Kidney glomerular epithelial cell (primary cell): Measurements from ENCODE around the gene FCAMR.
"Not testable (repeated sequence)": the region's sequence is repeated elsewhere in the genome, so short reads cannot be mapped to it uniquely, and the experiment has no call there.

ENCODE experiments used
- DNase-seq: peaks from one replicate; lab custom pipeline; 2025; lab: John Stamatoyannopoulos, UW

The FCAMR gene

DNA sequence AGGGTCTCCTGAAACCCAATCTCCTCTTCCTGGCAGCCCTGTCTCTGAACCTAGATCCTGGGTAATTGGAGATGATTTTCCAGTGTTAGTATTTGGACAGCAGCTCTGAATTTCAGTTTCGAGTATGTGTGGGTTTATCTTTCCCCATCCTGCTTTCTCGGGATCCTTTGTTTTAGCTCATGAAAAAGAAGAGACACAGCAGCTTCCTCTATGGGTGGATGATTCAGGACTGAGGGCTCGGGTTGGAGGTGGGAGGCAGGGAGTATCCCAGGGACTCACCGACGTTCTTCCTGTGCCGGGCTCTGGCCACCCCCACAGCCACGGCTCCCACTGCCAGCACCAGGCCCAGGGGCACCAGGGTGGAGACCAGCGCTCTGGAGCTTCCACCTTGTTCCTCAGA lies 38.1 kb downstream of the FCAMR start:
- DNase-seq = peak; percentile 42

DNA sequence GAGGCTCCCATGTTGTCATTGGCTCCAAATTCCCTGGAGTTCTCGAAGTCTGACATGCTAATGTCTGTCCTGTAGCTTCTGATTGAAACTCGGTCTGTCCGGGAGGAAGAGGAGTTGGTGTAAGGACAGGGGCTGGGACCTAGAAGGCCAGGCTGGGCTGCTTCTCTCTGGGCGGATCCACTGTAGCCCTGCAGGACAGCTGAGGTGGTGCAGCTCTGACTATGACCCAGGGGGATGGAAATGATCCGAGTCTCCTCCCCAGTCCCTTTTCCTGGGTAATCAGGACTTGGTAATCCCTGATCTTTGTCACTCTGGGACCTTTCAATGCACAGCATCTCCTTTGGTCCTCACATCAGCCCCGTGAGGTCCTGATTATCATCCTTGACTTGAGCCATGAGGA lies 38.6 kb downstream of the FCAMR start:
- DNase-seq = no peak

DNA sequence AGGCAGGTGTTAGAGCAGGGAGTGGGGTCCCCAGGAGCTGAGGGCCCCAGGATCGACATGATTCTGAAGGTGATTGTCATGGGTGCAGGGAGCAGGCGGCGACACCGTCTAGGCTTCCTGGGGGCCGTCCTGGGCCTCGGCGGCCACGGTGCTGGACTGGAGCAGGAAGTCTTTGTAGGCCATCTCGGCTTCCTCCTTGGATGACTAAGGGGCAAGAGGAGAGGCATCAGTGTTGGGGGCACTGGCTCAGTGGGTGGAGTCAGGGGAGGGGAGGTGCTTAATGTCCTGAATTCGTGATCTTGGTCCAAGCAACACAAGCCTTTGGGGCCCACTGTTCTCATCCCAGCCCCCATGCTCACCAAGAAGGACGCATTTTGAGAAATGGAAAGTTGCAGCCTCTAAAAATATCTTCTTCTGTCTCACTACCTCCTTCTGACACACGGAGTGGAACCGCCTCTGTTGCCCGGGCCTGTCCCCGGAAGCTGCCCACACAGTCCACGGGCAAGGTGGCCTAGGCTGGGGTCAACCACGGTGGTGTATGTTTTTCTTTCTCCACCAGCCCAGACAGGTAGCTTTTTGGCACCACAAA lies 40.0 kb downstream of the FCAMR start:
- no peak for DNase-seq

DNA sequence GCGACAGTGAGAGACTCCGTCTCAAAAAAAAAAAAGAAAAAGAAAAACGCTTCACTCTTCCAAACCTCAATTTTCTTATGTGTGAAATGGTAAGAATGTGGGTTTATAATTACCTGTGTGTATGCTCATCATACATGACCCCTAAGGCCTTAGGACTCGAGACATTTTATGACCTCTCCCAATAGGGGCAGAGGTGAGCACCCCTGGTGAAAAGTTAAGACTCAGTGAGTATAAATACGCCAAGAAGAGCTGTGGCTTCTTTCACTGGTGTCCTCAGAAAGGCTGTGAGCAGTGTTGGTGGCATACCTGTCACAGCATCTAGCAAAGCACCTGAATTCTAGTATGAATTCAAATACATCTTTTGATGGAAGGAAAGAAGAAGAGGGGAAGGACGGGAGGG lies 40.7 kb downstream of the FCAMR start:
- no peak for DNase-seq

DNA sequence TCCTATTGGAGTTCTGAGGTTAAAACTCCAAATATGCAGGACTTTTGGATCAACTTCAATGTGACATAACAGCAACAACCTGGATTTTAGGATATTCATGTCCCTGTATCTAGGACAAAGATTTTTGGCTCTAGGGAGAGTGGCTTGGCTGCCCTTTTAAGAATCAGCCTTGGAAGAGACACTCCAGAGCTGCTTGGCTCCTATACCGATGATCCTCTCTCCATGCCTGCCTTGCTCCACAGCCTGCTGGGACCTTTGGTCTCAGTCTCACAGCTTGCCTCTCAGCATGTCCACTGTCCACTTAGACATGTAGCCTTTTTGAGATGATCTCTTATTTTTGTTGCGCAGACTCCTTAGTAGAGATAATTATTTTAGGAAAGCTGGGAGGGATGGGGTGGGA lies 44.0 kb downstream of the FCAMR start:
- no peak for DNase-seq

DNA sequence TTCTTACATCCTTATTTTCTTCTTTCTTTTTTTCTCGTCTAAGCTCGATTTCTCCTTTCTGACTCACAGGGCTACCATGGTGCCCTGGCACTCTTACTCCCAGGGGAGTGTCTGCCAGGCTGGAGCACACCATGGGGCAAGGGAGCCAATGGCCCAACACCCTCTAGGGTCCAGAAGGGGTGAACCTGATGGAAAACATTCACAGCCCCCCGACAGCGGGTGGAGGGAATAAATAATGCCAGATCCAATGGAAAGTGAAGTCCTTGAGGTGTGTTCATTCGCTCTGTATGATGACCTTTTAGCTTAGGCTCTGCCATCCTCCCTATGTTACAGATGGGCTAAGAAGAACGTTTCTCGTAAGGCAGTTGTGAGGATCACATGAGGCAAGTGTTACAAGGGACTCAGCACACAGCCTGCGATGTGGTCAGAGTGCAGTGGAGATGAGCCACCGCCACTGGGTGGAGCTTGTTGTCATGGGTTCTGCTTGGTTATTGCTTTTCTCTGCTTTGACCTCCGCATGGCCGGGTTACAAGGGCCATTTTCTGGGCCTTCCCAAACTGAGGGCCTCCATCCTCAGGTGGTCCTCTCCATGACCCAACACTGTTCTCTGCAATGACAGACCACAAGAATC lies 45.0 kb downstream of the FCAMR start:
- DNase-seq = no peak

DNA sequence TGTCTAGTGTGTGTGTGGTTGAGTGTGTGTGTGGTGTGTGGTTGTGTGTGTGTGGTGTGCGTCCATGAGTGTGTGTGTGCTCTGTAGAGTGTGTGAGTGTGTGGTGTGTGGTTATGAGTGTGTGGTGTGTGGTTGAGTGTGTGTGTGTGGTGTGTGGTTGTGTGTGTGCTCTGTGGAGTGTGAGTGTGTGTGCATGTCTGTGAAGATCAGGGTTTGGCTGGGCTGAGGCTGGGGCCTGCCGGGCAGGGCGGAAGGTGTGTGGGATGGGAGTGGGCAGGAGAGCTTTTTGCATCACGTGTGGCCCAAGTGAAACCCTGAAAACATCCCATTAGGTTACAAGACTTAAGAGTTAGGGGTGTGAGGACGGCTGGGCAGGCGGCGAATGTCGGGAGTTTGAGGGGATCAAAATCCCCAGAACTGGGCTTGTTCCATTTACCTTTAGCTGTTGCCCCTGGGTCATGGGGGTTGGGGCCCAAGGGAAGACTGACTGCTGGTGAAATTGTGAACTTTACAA lies 45.6 kb downstream of the FCAMR start:
- DNase-seq = no peak

DNA sequence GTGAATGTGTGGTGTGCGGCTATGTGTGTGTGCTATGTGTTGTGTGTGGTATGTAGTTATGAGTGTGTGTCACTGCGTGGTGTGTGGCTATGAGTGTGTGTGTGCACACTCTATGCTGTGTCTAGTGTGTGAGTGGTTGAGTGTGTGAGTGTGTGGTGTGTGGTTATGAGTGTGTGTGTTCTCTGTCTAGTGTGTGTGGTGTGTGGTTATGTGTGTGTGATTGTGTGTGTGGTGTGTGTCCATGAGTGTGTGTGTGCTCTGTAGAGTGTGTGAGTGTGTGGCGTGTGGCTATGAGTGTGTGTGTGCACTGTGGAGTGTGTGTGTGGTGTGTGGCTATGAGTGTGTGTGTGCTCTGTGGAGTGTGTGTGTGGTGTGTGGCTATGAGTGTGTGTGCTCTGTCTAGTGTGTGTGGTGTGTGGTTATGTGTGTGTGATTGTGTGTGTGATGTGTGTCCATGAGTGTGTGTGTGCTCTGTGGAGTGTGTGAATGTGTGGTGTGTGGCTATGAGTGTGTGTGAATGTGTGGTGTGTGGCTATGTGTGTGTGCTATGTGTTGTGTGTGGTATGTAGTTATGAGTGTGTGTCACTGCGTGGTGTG lies 46.2 kb downstream of the FCAMR start:
- DNase-seq = not testable (repeated sequence)

DNA sequence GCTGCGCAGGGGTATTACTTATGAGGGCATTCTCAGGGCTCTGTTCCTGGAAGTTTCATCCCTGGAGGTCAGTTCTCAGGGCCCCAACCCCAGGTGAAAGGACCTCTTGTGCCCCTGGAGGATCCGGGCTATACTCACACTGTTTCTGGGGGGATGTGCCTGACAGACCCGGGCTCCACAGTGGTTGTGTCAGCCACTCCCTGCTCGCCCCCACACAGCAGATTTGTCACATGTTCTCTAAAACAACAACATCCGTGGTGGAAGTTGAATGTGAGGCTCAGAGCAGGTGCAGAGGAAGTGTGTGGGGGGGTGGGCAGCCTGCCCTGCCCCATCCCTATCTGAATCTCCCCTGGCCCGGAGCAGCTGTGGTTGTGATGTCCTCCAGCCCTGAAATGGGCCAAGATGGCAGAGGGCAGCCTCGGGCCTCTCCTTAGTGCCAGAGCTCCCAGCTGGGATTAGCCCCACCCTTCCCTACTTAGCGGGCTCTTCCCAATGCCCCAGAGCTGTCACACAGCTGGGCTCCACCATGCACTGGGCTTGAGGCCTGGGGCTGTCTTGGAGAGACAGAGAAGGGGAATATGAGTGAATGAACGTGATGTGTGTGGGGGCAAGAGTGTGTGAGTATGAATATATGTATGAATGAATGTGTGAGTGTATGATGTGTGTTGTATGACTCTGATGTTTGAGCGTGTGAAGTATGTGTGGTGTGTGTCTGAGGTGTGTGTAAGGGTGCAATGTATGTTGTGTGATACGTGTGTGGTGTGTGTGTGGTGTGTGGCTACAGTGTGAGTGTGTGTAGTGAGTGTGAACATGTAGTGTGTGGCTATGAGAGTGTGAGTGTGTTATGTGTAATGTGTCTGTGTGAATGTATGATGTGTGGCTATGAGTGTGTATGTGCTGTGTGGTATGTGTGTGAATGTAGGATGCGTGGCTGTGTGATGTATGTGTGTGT lies 47.0 kb downstream of the FCAMR start:
- DNase-seq = no peak

DNA sequence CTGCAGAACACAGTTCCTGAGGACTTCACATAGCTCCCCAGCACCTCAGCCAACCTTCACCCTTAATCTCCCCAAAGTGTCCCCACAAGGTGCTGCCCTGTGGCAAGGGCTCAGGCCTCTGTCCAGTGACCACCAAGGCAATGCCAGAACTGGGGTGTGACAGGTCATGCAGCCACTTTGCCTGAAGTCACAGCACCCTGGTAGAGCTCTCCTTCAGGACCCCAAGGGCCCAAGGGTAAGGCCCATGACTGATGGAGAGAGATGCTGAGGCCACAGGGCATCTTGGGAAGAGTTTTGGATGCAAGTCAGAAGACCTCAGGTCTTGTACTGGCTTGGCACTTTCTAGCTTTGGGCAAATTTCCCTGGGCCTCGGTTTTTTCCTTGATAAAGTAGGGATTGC lies 47.7 kb downstream of the FCAMR start:
- DNase-seq = no peak

DNA sequence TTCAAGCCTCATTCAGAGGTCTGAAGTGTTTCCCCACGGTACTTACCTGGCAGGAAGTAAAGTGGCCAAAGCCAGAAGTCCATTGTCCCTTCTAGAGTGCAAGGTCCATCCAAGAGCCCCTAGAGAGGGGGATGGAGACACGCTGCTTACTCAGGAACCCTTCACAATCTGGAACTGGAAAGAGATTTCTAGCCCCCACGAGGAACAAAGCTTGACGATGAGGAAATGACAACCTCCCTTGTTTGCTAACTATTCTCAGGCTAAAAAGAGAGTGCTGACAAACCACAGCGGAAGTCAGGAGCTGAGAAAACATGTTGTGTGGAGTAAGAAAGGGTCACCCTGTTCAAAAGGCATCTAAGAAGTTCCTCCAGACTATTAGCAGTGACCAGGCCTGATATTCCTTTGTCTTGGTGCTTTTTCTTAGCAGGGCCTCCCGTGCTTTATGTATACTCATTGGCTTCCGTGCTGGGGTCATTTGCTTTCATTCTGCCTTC lies 48.4 kb downstream of the FCAMR start, which contains the start of gene FCMR:
FCMR (minus strand) TSS at position 170 of the 494 bp plus-strand sequence; CDS start at position 83, 87 bp downstream.
- DNase-seq = no peak

DNA sequence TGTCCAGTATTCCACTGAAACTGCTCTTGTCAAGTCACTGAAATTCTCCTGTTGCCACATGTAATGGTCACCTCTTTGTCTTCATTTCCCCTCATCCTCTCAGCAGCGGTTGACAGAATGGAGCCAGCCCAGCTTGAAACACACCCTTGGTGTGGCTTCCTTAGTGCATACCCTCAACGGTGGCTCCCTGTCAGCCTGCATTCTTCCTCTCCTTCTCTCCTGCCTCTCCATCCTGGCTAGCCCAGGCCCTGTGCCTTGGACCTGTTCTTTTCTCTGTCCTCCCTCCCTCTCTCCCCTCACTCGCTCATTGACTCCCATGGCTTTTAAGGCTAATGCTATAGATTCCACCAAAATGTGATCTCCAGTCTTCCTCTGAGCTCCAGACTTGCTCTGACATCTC lies 52.2 kb downstream of the FCAMR start:
- DNase-seq = no peak

DNA sequence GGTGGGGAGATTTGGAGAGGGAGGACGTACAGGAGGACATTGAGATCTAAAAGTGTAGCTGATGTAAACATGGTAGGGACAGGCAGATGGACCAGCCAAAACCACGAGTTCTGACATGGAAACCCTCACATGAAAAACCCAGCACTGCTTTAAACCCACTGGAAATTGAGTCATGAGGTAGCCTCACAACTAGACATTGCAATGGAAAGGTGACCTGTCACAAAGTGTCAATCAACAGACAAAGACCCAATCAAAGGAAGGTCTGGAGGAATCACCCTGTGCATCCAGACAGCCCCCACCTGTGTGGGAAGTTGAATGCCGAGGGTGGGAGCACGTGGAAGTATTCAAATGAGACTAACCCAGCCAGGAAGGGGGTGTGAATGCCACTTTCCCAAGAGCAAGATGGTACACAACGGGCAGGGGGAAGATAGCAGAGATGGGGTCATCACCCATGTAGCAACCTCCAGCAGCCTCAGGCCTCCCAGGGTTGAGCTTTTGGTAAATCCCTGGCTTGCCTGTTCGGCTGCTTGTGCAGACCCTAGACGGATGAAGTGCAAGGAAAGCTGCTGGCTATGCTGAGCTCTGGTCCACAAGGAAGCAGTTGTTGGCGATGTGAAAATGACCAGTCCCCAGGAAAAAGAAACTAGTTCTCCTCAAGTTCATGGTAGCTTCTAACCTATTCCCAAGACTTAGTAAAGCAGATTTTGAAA lies 54.1 kb downstream of the FCAMR start:
- no peak for DNase-seq

DNA sequence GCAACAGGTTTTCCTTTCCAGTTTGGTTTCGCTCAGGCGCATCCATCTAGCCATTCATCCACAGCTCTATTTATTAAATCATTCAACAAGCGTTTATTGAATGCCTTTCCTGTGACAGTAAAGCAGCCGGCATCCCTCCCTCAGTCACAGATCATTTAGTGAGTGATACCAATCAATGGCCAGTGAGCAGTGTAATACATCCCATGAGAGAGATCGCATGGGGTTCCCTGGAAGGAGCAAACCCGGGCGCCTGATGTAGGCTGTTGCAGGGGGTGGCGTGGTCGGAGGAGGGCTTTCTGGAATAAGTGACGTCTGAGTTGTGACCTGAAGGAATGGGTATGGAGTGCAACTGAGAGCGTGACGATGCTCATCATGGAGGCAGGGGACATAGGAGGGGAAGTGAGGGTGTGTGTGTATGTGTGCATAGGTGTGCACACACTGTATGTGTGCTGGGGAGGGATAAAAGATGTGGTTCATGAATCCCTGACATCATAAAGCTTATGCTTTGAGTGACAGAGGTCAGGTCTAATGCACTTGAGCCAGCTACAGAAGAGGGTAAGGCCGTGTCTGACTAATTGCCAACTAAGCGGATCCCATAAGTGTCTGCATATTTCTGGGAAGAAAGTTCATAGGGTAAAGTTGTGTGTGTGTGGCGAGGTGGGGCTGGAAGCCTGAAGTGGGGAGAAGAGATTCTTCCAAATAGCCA lies 55.1 kb downstream of the FCAMR start:
- peak; percentile 39 for DNase-seq

DNA sequence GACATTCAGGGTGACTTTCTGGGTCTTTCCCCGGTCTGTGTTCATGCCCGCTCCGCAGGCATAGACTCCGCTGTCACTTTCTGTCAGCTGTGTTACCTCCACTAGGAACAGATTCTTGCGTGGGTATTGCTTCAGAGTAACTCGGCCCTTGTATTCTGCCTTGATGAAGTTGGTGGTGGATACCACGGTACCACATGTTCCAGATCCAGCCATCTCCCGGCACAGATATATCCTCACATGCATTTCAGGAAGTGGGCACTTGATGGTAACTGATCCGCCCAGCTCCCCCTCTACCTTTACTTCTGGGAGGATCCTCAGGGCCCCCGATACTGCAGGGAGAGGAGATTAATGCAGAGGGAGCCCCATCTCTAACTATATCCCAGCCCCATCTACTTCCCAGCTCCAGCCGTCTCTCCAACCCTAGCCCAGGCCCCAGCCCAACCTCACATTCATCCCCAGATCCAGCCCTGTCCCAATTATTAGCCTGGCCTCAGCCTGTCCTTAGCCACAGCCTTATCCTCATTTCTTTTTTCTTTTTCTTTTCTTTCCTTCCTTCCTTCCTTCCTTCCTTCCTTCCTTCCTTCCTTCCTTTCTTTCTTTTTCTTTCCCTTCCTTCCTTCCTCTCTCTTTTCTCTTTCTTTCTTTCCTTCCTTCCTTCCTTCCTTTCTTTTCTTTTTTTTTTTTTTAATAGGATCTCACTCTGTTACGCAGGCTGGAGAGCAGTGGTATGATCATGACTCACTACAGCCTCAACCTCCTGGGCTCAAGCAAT lies 56.3 kb downstream of the FCAMR start:
- DNase-seq = no peak

DNA sequence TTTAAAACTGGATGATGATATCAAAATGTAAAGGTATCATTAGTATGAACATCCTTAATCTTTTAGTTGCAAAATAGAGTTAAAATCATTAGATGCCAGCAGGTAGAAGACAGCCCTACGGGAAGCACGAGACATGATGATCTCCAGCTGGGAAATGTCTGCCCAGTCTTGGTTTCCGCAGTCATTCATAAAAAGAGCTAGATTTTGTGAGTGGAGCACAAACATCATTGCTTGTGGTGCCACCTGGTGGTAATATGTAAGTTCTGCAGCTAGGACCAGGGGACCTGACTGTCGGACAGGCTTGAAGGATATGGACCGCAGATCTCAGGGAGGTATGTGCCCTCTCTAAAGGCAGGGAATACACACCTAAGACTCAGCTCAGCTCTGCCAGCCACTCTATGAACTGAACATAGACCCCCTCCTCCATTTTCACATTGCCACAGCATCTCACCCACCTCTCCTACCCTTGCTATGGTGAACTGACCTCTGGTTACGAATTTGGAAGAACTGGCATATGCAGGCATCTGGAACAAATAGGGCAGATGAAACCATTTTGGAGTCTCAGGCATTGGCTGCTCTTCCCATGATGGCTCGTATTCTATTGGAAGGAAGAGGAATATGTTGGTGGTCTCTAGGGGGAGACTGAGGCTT lies 57.7 kb downstream of the FCAMR start:
- peak; percentile 73 for DNase-seq

DNA sequence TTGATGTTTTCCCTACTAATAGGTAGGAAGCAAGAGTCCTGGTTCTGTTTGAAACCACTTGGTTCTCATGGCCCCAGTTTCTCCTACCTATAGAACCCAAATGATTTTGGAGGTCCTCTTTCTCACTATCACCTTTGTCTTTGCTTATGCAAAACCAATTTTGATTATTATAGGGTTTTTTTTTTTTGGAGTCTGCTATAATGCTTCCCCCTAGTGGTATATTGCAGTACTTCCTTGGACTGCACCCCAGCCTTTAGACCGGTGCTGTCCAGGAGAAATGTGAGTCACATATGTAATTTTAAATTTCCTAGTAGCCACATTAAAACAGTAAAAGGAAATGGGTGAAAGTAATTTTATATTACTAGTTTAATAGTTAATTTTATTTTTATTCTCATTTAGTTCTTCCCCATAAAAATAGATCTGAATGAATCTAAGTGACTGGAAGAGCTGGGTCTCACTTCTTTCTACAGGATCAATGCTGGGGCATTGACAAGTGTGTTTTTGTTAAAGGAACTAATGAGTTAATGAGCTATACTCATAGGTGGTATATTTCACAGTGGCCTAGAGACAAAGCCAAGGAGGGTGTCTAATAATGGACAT lies 59.1 kb downstream of the FCAMR start:
- peak; percentile 62 for DNase-seq

DNA sequence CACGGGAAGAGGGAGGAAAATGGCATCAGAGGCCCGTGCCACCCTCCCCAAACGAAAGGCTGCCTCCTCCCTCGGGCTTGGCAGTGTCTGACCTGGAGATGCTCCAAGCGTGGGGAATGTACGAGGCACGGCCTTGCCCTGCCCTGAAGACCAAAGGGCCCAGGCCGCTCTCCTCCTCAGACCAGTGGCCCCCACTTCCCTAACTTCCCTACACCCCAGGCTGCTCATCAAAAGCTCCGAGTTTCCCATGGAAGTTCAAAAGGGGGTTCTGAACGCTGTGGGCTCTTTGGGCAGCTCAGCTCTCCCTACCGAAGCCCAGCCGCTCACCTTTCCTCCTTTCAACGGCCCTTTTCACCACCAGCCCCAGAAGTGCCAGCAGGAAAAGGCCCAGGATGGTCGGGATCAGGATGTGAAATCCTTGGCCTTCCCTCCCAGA lies 60.4 kb downstream of the FCAMR start:
- no peak for DNase-seq
